HG03354 (cell line): ENCODE measurements around the gene COPG1.
A peak's percentile ranks its signal among the peaks of the same experiment; 100 is the strongest.
"Not testable (repeated sequence)": the region's sequence is repeated elsewhere in the genome, so short reads cannot be mapped to it uniquely, and the experiment has no call there.

Experiments
- ATAC-seq: cut with Tn5 transposase; IDR thresholded peaks from one replicate; pipeline ENCODE4 v1.9.1; 2021; ENCODE audit warnings: mild to moderate bottlenecking; ENCODE audit not compliant: unreplicated experiment, poor library complexity, severe bottlenecking

COPG1 gene, protein sequence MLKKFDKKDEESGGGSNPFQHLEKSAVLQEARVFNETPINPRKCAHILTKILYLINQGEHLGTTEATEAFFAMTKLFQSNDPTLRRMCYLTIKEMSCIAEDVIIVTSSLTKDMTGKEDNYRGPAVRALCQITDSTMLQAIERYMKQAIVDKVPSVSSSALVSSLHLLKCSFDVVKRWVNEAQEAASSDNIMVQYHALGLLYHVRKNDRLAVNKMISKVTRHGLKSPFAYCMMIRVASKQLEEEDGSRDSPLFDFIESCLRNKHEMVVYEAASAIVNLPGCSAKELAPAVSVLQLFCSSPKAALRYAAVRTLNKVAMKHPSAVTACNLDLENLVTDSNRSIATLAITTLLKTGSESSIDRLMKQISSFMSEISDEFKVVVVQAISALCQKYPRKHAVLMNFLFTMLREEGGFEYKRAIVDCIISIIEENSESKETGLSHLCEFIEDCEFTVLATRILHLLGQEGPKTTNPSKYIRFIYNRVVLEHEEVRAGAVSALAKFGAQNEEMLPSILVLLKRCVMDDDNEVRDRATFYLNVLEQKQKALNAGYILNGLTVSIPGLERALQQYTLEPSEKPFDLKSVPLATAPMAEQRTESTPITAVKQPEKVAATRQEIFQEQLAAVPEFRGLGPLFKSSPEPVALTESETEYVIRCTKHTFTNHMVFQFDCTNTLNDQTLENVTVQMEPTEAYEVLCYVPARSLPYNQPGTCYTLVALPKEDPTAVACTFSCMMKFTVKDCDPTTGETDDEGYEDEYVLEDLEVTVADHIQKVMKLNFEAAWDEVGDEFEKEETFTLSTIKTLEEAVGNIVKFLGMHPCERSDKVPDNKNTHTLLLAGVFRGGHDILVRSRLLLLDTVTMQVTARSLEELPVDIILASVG

DNA sequence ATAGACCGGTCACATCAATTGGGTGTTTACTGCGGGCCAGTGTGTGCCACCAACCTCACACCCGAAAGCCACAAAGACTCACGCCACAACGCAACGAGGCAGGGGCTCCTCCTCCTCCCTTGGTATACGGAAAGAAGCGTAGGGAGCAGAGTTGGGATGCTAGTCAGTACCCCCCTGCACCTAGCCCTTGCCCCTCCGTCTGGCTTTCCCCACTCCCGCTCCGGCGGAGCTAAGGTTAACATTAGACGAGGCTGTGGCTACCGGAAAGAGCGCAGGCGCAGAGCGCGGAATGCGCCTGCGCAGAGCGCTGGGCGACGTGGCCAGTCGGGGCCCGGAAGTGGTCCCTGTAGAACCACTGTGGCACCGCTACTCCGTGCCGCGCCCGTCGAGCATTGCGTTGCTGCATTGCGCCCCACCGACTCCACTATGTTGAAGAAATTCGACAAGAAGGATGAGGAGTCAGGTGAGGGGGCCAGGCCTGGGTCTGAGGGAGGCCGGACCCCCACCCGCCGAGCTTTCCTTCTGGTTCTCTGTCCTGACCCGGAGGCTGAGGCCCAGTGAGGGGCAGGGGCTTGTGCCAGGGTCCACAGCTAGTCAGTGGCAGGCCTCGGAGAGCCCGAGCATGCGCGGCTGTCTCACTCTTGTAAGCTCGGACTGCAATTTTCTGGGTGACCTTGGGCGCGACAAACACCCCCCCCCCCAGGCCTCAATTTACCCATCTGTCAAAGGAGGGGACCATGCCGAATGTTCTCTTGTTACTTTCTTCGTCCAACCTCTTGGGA is at the start of gene COPG1:
COPG1 (plus strand) TSS at position 323 of the 782 bp plus-strand sequence; CDS start at position 427, 104 bp downstream.
- peak; percentile 86 for ATAC-seq

DNA sequence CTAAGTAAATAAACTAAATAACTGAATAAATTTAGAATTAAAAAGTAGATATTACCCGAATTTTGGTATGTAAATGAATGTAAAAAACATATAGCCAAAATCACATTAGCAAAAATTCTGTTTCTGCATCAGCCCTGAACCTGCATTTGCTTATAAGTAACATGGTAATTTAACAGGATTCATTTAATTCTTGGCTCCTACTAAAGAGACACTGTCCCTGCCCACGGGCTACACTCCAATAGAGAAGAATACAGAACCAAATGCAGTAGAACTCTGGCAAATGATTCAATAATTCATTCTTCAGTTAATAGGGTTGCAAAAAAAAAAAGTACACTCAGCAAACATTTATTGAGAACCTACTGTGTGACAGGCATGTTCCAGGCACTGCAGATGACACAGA is 44.9 kb upstream of the COPG1 start:
- ATAC-seq, result no peak

DNA sequence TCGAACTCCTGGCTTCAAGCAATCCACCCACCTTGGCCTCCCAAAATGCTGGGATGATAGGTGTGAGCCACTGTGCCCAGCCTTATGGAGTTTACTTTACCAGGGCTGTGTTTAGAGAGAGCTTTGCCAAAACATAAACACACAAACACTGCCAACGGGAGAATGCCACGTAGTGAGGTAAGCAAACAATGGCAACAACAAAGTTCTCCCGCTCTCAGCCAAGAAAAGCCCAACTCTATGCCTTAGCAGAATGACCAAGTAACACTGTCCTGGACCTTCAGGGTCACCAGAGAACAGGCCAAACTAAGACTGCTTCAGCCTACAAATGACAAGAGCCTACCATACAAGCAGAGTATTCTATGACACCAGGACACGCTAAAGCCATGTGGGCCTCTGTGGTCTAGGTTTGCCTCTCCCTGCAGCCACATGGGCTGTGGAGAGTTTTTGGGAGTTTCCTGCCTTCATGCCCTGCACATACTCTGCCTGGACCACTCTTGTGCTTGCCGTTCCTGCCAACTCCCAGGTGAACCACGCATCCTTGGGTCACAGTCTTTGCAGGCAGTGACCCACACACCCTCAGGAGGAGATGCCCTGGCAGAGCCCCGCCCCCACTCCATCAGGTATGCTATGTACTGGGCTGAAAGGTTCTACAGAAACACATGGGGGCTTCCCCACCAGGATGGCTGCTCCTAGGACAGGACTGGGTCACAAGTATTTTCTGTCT is 44.1 kb upstream of the COPG1 start:
- no peak for ATAC-seq

DNA sequence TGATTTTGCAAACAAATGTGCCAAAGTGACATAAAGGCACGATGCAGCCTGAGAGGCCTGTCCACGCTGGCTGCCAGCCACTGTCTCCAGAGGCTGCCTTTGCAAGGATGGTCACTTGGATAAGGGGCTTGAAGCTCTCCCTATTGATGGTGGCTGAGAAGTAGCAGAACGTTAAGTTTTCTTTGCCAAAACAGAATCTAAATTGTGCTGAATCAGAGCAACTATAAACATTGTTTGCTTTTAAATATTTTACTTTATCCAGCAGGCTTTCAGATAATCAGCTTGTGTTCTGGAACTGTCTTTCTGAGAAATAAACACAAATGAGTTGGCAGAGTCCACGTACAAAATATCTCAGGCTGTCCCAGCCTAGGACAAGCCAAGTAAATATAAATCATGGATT is 41.9 kb upstream of the COPG1 start:
- ATAC-seq, result no peak

DNA sequence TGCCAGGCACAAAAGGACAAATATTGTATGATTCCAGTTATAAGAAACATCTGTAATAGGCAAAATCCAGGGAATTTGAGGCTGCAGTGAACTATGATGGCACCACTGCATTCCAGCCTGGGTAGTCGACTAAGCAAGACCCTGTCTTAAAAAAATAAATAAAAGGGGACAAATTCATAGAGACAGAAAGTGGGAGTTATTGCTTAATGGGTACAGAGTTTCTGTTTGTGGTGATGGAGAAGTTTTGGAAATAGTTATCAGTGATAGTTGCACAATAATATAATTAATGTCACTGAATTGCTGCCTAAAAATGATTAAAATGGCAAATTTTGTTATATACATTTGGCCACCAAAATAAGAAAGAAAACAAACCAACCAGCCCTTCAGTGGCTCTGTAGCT is 38.1 kb upstream of the COPG1 start:
- no peak for ATAC-seq

DNA sequence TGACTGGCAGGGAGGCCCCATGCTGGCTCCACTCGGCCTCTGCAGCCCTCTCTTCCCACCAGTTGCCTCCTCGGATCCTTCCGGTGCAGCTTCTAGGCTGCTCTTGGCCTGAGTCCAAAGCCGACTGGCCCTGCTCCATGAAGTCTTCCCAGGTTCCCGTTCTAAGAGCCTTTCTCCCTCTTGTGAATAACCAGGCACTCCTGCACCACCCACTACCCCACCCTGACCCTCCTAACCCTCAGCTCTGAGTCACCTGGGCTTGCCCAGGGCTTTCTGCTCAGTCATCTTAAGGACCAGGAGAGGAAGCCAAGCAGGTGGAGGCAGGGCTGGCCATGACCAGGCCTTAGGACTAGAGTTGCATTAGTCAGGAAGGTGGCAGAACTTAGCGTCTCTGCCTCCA is 37.6 kb upstream of the COPG1 start:
- no peak for ATAC-seq

DNA sequence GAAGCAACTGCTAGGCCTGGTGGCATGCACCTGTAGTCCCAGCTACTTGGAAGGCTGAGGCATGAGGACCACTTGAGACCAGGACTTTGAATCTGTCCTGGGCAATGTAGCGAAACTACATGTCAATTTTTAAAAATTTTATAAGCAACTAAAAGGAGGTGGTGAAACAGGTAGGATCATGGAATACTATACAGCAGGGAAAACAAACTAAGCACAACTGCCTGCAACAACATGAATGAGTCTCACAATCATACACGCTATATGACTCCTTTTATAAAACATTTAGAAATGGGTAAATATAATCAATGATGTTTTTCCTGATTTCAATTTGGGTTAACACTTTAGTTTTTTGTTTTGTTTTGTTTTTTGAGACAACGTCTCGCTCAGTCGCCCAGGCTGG is 36.2 kb upstream of the COPG1 start:
- ATAC-seq, result no peak

DNA sequence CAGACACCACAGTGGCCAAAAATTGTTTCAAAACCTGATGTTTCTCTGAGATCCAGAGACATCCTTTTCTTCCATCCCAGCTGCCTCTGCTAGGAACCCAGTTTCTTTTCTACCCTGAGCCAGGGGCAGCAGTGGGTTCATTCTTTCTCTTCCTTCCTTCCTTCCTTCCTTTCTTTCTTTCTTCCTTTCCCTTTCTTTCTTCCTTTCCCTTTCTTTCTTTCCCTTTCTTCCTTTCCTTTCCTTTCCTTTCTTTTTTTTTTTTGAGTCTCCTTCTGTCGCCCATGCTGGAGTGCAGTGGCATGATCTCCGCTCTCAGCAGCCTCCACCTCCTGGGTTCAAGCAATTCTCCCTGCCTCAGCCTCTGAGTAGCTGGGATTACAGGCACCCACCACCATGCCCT is 30.7 kb upstream of the COPG1 start:
- ATAC-seq, result no peak

DNA sequence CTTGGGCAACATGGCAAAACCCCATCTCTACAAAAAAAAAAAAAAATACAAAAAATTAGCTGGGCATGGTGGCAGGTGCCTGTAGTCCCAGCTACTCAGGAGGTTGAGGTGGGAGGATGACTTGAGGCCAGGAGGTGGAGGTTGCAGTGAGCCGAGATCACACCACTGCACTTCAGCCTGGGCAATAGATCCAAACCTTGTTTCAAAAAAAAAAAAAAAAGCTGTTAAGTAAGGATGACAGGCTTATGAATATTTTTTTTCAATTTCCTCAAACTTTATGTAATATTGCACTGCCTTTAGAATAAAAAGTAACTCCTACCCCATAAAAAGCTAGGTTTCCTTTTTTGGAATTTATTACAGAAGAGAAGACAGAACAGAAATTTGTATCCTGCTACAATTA is 25.0 kb upstream of the COPG1 start:
- not testable (repeated sequence) for ATAC-seq

DNA sequence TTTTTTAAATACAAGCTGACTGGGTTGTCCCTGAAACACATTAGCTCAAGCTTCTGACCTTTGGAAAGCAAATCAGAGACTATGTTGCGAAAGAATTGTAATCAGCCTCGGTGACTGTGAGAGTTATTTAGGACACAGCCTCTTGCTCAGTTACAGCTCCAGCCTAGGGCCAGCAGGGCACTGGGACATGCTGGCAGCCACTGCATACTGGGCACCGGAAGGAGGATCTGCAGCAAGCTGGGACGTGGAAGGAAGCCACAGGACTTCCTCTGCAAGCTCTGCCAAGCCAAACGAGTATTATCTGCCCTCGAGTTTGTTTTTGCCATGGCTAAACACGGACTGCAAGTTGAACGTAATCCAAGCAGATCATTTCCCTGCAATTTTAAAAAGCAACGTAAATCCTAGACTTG is 24.4 kb upstream of the COPG1 start:
- ATAC-seq, result no peak

DNA sequence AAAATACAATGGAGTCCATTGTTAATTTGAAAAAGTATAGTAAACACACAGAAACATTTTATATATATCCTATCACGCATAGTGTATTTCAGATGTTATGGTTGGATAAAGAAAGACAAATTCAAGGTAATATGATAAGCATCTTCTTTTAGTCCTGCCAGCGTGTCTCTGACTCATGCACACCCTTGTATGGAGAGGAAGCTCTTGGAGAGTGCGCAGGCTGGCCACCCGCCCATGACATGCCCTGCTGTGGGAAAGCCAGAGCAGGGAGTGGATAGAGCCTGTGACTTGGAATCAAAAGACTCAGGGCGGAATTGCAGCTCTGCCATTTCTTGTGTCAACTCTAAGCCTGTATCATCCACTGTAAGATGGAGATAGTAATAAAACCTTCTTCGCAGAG is 23.0 kb upstream of the COPG1 start:
- ATAC-seq, result no peak

DNA sequence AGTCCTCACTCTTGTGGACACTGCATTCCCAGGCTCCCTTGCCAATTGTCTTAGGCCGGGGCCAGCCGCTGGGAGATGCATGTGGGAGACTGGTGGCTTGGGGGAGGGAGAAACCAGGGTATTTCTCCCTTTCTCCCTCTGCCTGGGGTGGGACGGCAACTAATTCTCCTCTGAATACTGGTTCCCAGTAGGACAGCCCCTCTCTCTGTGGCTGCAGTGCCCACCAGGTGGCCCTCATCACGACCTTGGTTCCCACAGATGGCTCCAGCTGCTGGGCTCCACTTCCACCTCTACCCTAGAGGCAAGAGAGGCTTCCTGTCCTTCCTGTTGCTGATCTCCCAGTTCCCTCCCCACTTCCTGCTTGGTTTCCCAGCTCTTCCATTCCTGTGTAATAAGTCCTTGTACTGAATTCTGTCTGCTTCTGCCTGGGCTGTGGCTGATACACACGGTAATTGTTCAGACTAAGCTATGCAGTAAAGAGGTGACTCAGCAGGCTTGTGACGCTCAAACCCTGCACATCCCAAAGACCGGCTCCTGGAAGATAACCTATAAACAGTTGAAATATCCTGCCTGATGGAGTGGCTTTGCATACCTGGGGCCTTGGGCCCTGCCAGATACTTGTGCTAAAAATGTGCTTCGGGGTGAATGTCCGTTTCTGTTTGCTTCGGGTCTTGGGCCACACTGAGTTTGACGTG is 20.4 kb upstream of the COPG1 start:
- ATAC-seq, result no peak

DNA sequence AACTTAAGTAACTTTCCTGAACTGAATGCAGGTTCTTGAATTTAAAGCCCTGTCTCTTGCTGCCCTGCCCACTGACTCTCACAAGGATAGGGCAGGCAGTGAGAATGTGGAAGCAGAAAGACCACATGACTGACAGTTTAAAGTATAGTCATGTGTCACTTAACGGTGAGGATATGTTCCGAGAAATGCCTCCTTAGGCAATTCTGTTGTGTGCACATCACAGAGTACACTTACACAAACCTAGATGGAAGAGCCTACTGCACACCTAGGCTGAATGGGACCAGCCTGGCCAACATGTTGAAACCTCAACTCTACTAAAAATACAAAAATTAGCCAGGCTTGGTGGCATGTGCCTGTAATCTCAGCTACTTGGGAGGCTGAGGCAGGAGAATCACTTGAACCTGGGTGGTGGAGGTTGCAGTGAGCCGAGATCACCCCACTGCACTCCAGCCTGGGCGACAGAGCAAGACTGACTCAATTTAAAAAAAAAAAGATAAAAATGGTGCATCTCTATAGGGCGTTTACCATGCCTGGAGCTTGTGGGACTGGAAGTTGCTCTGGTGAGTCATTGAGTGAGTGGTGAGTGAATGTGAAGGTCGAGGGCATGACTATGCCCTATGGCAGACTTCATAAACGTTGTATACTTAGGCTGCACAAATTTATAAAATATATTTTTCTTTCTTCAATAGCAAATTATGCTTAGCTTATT is 18.9 kb upstream of the COPG1 start:
- no peak for ATAC-seq

DNA sequence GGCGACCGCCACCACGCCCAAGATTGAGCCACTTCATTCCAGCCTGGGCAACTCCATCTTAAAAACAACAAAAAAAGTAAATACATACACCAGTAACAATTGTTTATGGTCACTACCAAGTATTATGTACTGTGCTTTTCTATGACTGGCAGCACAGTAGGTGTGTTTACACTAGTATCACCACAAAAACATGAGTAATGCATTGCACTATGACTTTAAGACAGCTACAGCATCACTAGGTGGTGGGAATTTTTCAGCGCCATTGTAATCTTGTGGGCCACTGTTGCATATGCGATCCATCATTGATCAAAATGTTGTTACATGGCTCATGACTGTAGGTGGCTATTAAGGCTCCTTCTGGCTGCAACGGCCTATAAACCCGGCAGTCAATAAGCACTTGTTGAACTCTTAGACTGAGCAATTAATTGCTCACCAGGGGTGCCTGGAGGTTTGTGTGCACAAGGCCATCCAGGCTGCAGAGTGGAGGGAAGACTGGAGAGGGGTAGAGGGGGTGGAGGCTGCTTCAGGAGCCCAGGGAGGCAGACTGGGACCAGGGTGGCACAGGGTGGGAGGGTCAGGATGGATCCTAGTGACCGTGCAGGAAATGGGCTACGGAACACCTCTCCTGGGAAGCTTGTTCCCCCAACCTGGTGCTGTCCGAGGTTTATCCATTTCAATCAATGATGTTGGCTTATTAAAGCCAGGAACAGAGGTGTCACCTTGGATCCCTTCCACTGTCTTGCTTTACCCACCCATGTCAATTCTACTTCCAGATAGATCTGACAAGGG is 17.9 kb upstream of the COPG1 start:
- no peak for ATAC-seq

DNA sequence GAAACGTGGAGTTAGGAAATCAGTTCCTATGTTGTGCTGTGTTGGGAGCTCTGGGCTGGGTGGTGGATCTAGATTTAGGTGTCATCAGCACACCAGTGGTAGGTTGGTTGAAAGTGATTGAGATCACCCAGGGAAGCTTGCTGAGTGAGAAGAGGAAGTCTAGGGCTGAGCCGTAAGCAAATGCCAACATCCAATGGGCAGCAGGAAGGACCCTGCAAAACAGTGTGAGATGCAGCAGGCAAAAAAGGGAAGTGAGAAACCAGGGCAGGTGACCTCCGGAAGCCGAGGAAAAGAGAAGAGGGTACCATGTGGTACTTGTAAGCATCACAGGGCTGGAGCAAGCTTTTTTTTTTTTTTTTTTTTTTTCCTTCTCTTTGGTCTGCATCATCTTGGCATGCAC is 15.9 kb upstream of the COPG1 start:
- ATAC-seq, result peak; percentile 96

DNA sequence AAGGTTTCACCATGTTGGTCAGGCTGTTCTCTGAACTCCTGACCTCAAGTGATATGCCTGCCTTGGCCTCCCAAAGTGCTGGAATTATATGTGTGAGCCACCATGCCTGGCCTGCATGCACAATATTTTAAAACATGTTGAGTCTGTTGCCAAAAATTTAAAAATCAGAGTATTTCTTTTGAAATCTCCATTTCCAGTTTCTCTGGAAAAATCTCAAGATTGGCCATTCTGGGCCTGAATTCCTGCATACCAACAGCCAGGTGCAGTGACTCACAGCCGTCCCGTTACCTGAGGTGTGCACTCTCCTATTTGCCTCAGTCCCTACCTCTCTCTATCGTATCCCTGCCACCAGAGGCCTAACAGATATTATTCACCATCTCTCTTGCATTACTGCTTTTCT is 15.0 kb upstream of the COPG1 start:
- no peak for ATAC-seq

DNA sequence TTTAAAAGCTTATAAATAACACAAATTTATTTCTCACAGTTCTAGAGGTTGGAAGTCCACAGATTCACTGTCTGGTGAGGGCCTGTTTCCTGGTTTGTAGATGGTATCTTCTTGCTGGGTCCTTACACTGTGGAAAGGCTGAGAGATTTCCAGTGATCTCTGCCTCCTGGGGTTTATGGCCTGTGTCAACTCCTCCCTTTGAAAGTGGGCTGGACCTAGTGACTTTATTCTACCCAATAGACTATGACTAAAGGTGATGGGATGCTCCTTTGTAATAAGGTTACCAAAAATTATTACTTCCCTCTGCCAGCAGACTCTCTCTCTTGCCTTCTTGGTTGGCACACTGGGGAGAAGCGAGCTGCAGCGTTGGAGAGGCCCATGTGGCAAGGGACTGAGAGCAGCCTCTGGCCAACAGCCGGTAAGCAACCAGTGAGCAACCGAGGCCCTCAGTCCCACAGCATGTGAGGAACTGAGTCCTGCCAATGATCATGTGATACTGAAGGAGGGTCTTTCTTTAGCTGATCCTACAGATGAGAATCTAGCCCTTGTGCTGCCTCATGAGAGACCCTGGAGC is 14.0 kb upstream of the COPG1 start:
- ATAC-seq, result no peak
